ENCODE data around the gene FAM174C. TPM values are rescaled to one million over a fixed set of nuclear protein-coding genes. Genes with fewer than 3 reads are reported as not detected.

FAM174C gene
- total RNA-seq, 1 experiment from 2014 or later = 59.4 TPM

- TF ChIP-seq ARID4B (CRISPR knock-in tag; IDR thresholded peaks at IDR 0.05; ENCODE audit: borderline replicate concordance) (no peak), JAZF1 (CRISPR knock-in tag; IDR thresholded peaks at IDR 0.05) (no peak), GABPB1 (CRISPR knock-in tag; IDR thresholded peaks at IDR 0.05) (no peak), ZBTB21 (CRISPR knock-in tag; IDR thresholded peaks at IDR 0.05; ENCODE audit: borderline replicate concordance) (no peak)
Measured at GRCh38 chr19:1253514-1254080, 21.7 kb upstream of the FAM174C start (continued).

- H3K36me3 Mint-ChIP-seq = peaks cover 38% of the 10 kb centered on the region
- peaks cover 22% of the 10 kb centered on the region for H3K4me1 Mint-ChIP-seq
- POLR2A ChIA-PET = interaction anchor here (1.5 to 1.8 kb wide), 2 partner anchors 10 to 15 kb away, joined by 5 to 7 read pairs; partner anchors contain the start of gene CIRBP
- no peak overlapping the region for H3K27ac Mint-ChIP-seq
- no peaks in the 10 kb centered on the region for H3K9me3 Mint-ChIP-seq
- H3K27me3 Mint-ChIP-seq (ENCODE audit: low read depth) = no peaks in the 10 kb centered on the region
- H3K4me3 Mint-ChIP-seq = no peak overlapping the region
- DNase-seq (ENCODE audit: low spot score) = no peak
- TF ChIP-seq ZNF423 (CRISPR knock-in tag; IDR thresholded peaks at IDR 0.05) = no peak
- TF ChIP-seq SMAD3 (CRISPR knock-in tag; IDR thresholded peaks at IDR 0.05; ENCODE audit: borderline replicate concordance) = no peak
- TF ChIP-seq MAX (CRISPR knock-in tag; IDR thresholded peaks at IDR 0.05) = no peak
- TF ChIP-seq TEAD1 (CRISPR knock-in tag; IDR thresholded peaks at IDR 0.05) = no peak
- TF ChIP-seq ZNF317 (CRISPR knock-in tag; IDR thresholded peaks at IDR 0.05; ENCODE audit: borderline replicate concordance, low read depth) = no peak
- TF ChIP-seq, protein P1, sequence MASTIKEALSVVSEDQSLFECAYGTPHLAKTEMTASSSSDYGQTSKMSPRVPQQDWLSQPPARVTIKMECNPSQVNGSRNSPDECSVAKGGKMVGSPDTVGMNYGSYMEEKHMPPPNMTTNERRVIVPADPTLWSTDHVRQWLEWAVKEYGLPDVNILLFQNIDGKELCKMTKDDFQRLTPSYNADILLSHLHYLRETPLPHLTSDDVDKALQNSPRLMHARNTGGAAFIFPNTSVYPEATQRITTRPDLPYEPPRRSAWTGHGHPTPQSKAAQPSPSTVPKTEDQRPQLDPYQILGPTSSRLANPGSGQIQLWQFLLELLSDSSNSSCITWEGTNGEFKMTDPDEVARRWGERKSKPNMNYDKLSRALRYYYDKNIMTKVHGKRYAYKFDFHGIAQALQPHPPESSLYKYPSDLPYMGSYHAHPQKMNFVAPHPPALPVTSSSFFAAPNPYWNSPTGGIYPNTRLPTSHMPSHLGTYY (CRISPR knock-in tag; IDR thresholded peaks at IDR 0.05) = no peak
- TF ChIP-seq NR3C1 (CRISPR knock-in tag; conservative IDR thresholded peaks at IDR 0.05; ENCODE audit: low read depth) = no peak
- TF ChIP-seq JAZF1 (CRISPR knock-in tag; IDR thresholded peaks at IDR 0.05) = no peak
- no peak for TF ChIP-seq NFATC4 (CRISPR knock-in tag; IDR thresholded peaks at IDR 0.05)
- no peak for TF ChIP-seq ZNF219 (CRISPR knock-in tag; IDR thresholded peaks at IDR 0.05; ENCODE audit: borderline replicate concordance)
- TF ChIP-seq FOXP1 (CRISPR knock-in tag; IDR thresholded peaks at IDR 0.05; ENCODE audit: borderline replicate concordance) = no peak
- no peak for TF ChIP-seq MLX (CRISPR knock-in tag; IDR thresholded peaks at IDR 0.05)
- no peak for TF ChIP-seq SOX15 (CRISPR knock-in tag; IDR thresholded peaks at IDR 0.05)
- no peak for TF ChIP-seq E2F5 (CRISPR knock-in tag; IDR thresholded peaks at IDR 0.05)
- TF ChIP-seq GABPB1 (CRISPR knock-in tag; IDR thresholded peaks at IDR 0.05) = no peak
- no peak for TF ChIP-seq FOXJ3 (CRISPR knock-in tag; IDR thresholded peaks at IDR 0.05; ENCODE audit: borderline replicate concordance)
- TF ChIP-seq, protein P2, sequence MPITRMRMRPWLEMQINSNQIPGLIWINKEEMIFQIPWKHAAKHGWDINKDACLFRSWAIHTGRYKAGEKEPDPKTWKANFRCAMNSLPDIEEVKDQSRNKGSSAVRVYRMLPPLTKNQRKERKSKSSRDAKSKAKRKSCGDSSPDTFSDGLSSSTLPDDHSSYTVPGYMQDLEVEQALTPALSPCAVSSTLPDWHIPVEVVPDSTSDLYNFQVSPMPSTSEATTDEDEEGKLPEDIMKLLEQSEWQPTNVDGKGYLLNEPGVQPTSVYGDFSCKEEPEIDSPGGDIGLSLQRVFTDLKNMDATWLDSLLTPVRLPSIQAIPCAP (CRISPR knock-in tag; IDR thresholded peaks at IDR 0.05) = no peak
- TF ChIP-seq FOXK1 (CRISPR knock-in tag; IDR thresholded peaks at IDR 0.05) = no peak
- TF ChIP-seq ELF4 (CRISPR knock-in tag; IDR thresholded peaks at IDR 0.05; ENCODE audit: low read depth) = no peak
- CTCF ChIA-PET = interaction anchor here (15.6 kb wide), 1 partner anchor 11 kb away, joined by 648 read pairs; the partner anchor contains the start of gene ATP5F1D
- ATAC-seq = no peak
Measured at GRCh38 chr19:1254081-1254527, 21.2 kb upstream of the FAM174C start.

Data from WTC11 (cell line).